ENCODE measurements around the gene NCR3LG1.

Gene NCR3LG1

DNA sequence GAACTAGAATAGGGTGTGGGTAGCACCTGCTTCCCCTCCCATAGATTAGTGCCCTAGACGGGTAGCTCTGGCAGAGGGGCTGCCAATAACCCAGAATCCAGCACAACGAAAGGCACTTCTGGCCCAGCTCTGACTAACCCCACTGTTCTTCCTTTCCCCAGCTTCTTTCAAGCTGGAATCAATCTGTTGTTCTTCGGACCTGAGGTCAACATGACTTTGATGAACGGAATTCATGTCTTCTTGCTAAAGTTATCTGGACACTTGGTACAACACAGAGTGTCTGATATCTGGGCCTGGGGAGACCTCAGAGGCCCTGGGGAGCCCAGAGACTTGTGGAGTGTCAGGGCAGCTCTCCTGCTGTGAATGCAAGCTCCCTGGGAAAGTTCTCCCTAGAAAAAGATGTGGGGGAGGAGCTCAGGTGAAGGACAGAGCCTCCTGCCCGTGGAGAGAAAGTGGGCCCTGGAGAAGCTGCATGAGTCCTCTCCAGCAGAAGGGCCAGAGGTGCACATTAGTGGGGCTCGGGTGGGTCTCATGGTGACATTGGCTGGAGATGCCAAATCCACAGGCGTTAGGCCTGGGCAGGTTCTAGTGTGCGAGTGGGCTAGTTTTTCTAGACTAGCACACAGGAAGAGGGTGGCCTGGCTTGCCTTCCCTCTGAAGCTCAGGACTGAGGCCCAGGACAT is 30.6 kb downstream of the NCR3LG1 start:
- DNase-seq (ENCODE audit: insufficient read length, low spot score) (no peak), FAIRE-seq (no peak)
- TF ChIP-seq, protein P1, sequence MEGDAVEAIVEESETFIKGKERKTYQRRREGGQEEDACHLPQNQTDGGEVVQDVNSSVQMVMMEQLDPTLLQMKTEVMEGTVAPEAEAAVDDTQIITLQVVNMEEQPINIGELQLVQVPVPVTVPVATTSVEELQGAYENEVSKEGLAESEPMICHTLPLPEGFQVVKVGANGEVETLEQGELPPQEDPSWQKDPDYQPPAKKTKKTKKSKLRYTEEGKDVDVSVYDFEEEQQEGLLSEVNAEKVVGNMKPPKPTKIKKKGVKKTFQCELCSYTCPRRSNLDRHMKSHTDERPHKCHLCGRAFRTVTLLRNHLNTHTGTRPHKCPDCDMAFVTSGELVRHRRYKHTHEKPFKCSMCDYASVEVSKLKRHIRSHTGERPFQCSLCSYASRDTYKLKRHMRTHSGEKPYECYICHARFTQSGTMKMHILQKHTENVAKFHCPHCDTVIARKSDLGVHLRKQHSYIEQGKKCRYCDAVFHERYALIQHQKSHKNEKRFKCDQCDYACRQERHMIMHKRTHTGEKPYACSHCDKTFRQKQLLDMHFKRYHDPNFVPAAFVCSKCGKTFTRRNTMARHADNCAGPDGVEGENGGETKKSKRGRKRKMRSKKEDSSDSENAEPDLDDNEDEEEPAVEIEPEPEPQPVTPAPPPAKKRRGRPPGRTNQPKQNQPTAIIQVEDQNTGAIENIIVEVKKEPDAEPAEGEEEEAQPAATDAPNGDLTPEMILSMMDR (IDR thresholded peaks at IDR 0.05; ENCODE audit: insufficient read depth, missing control alignments): no peak

DNA sequence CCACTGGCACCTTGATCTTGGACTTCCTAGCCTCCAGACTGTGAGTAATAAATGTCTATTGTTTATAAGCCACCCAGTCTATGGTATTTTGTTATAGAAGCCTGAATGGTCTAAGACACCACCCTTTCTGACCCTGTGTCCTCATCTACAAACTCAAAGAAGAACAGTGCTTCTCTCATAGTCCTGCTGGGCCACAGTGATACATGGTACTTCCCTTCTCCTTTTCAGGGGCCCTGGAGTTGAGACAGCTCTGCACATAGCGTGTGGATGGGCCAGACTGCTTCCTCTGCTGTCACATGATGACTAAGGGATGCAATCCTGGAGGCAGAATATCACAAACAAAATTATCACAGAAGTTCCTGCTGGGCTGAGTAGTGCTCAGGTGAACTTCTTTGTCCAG is 31.9 kb downstream of the NCR3LG1 start:
- FAIRE-seq: no peak
- TF ChIP-seq, protein P1 (IDR thresholded peaks at IDR 0.05; ENCODE audit: insufficient read depth, missing control alignments): no peak
- no peak for DNase-seq (ENCODE audit: insufficient read length, low spot score)

DNA sequence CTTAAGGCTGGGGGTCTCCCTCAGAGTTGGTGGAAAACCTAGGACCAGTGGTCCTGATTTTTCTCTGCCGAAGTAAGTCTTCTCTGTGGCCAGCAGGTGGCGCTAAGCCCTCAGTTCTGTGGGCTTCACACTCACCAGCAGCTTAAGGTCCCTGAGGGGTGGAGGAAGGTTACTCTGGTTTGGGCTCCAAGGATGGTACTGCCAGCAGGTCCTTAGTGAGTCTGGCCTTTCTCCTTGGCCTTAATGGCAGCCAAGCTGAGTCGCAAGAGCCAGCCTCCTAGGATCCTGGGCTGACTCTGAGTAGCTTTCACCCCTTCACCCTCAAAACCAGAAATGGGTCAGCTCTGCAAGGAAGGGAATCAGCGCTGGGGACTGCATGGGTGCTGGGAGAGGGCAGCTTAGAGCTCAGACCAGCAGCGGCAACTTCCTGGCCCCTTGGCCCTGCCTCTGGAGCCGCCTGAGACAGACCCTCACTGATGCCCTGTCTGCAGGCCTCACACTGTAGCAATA is 32.5 kb downstream of the NCR3LG1 start:
- no peak for FAIRE-seq
- TF ChIP-seq, protein P1 (IDR thresholded peaks at IDR 0.05; ENCODE audit: insufficient read depth, missing control alignments): peak; percentile 98
- no peak for DNase-seq (ENCODE audit: insufficient read length, low spot score)

DNA sequence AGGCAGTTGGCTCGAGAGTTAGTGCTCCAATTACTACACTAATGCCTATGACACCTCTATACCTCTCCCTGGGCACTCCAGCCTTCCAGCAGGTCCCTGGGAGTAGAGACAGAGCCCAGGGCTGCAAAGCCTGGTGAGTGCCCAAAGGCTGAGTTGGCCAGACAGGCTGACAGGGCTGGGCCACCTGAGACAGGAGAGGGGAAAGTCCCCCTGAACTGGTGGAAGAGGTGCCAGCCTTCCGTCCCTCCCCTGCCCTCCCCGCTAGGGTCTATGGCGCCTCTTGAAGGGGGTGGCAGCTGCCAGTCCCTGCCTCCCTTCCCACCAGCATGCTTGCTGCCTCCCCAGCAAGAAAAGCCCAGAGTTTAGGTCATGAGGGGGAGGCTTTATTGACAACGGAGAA is 33.9 kb downstream of the NCR3LG1 start:
- FAIRE-seq: no peak
- no peak for DNase-seq (ENCODE audit: insufficient read length, low spot score)
- TF ChIP-seq, protein P1 (IDR thresholded peaks at IDR 0.05; ENCODE audit: insufficient read depth, missing control alignments): no peak

DNA sequence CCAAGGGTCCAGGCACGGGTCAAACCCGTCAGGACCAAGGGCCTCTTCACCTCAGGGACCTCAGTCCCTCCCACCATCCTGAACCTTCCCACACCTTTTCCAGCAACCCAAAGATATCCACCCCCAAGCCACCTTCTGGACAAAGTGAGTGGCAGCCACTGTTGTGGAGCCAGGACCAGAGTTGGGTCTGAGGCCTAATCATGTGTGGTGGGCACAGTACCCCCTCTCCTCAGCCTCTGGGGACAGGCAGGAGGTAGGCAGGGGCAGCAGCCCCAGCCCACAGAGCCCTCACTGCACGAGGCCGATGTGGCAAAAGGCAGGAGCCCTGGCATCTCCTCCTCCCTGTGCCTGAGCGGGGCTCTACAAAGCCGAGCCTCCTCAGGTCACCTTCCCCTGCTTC is 34.3 kb downstream of the NCR3LG1 start:
- FAIRE-seq: no peak
- TF ChIP-seq, protein P1 (IDR thresholded peaks at IDR 0.05; ENCODE audit: insufficient read depth, missing control alignments): no peak

DNA sequence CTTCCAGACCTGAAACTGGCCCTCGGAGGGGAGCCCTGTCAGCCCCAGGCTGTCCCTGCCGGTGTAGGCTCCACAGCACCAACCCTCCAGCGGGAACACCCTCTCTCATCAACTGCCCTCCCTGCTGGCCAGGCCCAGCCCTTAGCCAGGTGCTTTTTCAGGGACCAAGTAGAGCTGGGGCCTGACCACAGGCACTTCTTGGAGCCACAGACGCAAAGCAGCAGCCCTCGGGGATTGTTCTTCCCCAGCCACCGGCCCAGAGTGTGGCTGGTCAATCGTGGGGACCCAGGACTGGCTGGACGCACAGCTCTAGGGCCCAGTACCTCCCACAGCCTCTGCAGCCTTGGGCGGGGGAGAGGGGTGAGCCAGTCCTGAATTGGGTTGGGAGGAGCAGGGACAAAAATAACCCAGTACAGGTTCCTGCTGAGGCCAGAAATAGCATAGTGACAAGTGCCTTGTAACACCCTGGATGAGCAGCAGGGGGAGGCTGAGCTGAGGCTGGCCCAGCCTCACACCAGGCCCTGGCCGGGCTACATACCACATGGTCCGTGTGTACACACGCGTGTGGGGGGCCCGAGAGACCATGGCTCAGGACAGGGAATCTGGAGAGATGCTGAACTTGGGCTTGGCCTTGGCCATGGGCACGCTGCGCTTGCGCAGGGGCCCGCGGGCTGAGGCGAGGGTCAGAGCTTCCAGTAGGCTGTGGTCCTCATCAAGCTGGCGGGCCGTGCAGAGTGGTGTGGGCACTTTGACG is 34.9 kb downstream of the NCR3LG1 start:
- DNase-seq (ENCODE audit: insufficient read length, low spot score): no peak

More for the DNA sequence above, 34.3 kb downstream of the NCR3LG1 start:
- no peak for DNase-seq (ENCODE audit: insufficient read length, low spot score)

More for the DNA sequence above, 34.9 kb downstream of the NCR3LG1 start:
- TF ChIP-seq, protein P1 (IDR thresholded peaks at IDR 0.05; ENCODE audit: insufficient read depth, missing control alignments): peak; percentile 53
- FAIRE-seq: no peak

Data from D721Med (cell line).